Lung microvascular endothelial cell (primary cell): ENCODE data around the gene TIAL1. TPM values are rescaled to one million over a fixed set of nuclear protein-coding genes. Genes with fewer than 3 reads are reported as not detected.
"Not testable (repeated sequence)": the region's sequence is repeated elsewhere in the genome, so short reads cannot be mapped to it uniquely, and the experiment has no call there.

Source experiments
- DNase-seq, 2 donors: peaks; one replicate each; pipeline versions ENCODE4 v3.0.0 to v3.0.0-alpha.2; 2010; ENCODE audit warnings: low read depth in 2 of 2
- total RNA-seq: library from RNA; depleted of rRNA; stranded (reverse); fragments of >200 nt; gene quantifications from 2 replicates; pipeline ENCODE4 v1.2.1, GENCODE V29; 2014

Gene TIAL1
- total RNA-seq, 1 donor from 2014 or later: 18.1 TPM

GRCh38 chr10:119532251-119532650 is 64.5 kb downstream of the TIAL1 start:
- not testable (repeated sequence) for DNase-seq

GRCh38 chr10:119531067-119531466 is 65.7 kb downstream of the TIAL1 start:
- no peak for DNase-seq

- DNase-seq: peak in 1 of 2 donors; percentile 61
Observed at GRCh38 chr10:119528663-119529237, 68.0 kb downstream of the TIAL1 start.

- DNase-seq: no peak
Observed at GRCh38 chr10:119526621-119527592, 69.9 kb downstream of the TIAL1 start.

- DNase-seq: no peak
Observed at GRCh38 chr10:119526149-119526548, 70.6 kb downstream of the TIAL1 start.

- DNase-seq: no peak
Observed at GRCh38 chr10:119525116-119525515, 71.6 kb downstream of the TIAL1 start.

GRCh38 chr10:119524720-119525070 is 72.1 kb downstream of the TIAL1 start:
- DNase-seq: no peak

- no peak for DNase-seq
Observed at GRCh38 chr10:119523895-119524719, 72.7 kb downstream of the TIAL1 start.

Other genes starting within 250 kb of the TIAL1 start
- gene RGS10, start 54.2 kb downstream of the TIAL1 start, total RNA-seq: 0.99 and 8.7 TPM in 2 replicates
- gene BAG3, start 54.4 kb upstream of the TIAL1 start, total RNA-seq: 3.8 and 5.2 TPM in 2 replicates
- gene INPP5F, start 129.1 kb upstream of the TIAL1 start, total RNA-seq: 8.1 and 9.6 TPM in 2 replicates